Stimulated activated CD4-positive, alpha-beta T cell treated with anti-CD3 and anti-CD28 coated beads, Interleukin-15, amount 100 ng/mL, for 1 hour (primary cell): ENCODE results near the gene UGCG.
"Not testable (repeated sequence)": the region's sequence is repeated elsewhere in the genome, so short reads cannot be mapped to it uniquely, and the experiment has no call there.

Experiments
- DNase-seq, 2 donors: peaks; one replicate each; pipeline ENCODE4 v3.0.0-alpha.2; 2020; ENCODE audit warnings: low read depth in 1 of 2, low spot score in 1 of 2

UGCG gene

GRCh38 chr9:111895996-111896941 lies at the start of gene UGCG:
Gene UGCG, plus strand, starts transcription at chr9:111896814. Its CDS starts 402 bp downstream, at chr9:111897216.
- peak; percentile 79 to 85 for DNase-seq

GRCh38 chr9:111851553-111851952 lies 45.1 kb upstream of the UGCG start:
- DNase-seq: no peak

GRCh38 chr9:111852291-111852690 lies 44.3 kb upstream of the UGCG start:
- no peak for DNase-seq

- DNase-seq: no peak
These were observed 43.2 kb upstream of the UGCG start for GRCh38 chr9:111853450-111853827.

GRCh38 chr9:111854799-111855198 lies 41.8 kb upstream of the UGCG start:
- no peak for DNase-seq

GRCh38 chr9:111857555-111858211 lies 38.9 kb upstream of the UGCG start:
- DNase-seq: no peak

- no peak for DNase-seq
These were observed 36.2 kb upstream of the UGCG start for GRCh38 chr9:111860443-111860842.

GRCh38 chr9:111863636-111864035 lies 33.0 kb upstream of the UGCG start:
- no peak for DNase-seq

GRCh38 chr9:111866976-111867375 lies 29.6 kb upstream of the UGCG start:
- no peak for DNase-seq

- no peak for DNase-seq
These were observed 28.1 kb upstream of the UGCG start for GRCh38 chr9:111868475-111868874.

- no peak for DNase-seq
These were observed 25.7 kb upstream of the UGCG start for GRCh38 chr9:111870774-111871498.

- DNase-seq: no peak
These were observed 25.1 kb upstream of the UGCG start for GRCh38 chr9:111871499-111871855.

GRCh38 chr9:111872886-111873285 lies 23.7 kb upstream of the UGCG start:
- DNase-seq: no peak

GRCh38 chr9:111873901-111874300 lies 22.7 kb upstream of the UGCG start:
- DNase-seq: no peak

- DNase-seq: no peak
These were observed 22.1 kb upstream of the UGCG start for GRCh38 chr9:111874500-111874899.

- DNase-seq: not testable (repeated sequence)
These were observed 21.3 kb upstream of the UGCG start for GRCh38 chr9:111875291-111875690.

- not testable (repeated sequence) for DNase-seq
These were observed 20.9 kb upstream of the UGCG start for GRCh38 chr9:111875691-111876090.

GRCh38 chr9:111876179-111876578 lies 20.4 kb upstream of the UGCG start:
- DNase-seq: no peak

GRCh38 chr9:111877420-111877819 lies 19.2 kb upstream of the UGCG start:
- DNase-seq: no peak

GRCh38 chr9:111878946-111879345 lies 17.7 kb upstream of the UGCG start:
- no peak for DNase-seq

GRCh38 chr9:111886983-111887718 lies 9.5 kb upstream of the UGCG start:
- DNase-seq: no peak
